H9 (cell line): ENCODE results near the gene PTGFRN. TPM values are rescaled to one million over a fixed set of nuclear protein-coding genes. Genes with fewer than 3 reads are reported as not detected.

Source experiments
- DNase-seq: peaks from one replicate; pipeline ENCODE4 v3.0.0-alpha.2; 2017
- H2AFZ ChIP-seq: one replicate; pipeline ENCODE4 v1.6.1; 2013; ENCODE audit warnings: mild to moderate bottlenecking, low read length, control low read depth, moderate library complexity
- H2AK5ac ChIP-seq: 2 replicates; pipeline ENCODE4 v1.6.1; 2013; ENCODE audit warnings: low read length, control low read depth, mixed read lengths; ENCODE audit not compliant: insufficient read length
- H2BK120ac ChIP-seq: one replicate; pipeline ENCODE4 v1.6.1; 2013; ENCODE audit warnings: low read depth, mild to moderate bottlenecking, low read length, control low read depth, inconsistent platforms; ENCODE audit not compliant: poor library complexity, severe bottlenecking
- H2BK12ac ChIP-seq: 2 replicates; pipeline ENCODE4 v1.6.1; 2013; ENCODE audit warnings: low read length, control low read depth, mixed read lengths, low read depth; ENCODE audit not compliant: insufficient read length
- H2BK15ac ChIP-seq: 2 replicates; pipeline ENCODE4 v1.6.1; 2013; ENCODE audit warnings: low read depth, low read length, control low read depth
- H2BK20ac ChIP-seq: one replicate; pipeline ENCODE4 v1.6.1; 2013; ENCODE audit warnings: low read depth, mild to moderate bottlenecking, low read length, control low read depth, inconsistent platforms; ENCODE audit not compliant: poor library complexity, severe bottlenecking
- H2BK5ac ChIP-seq: 2 replicates; pipeline ENCODE4 v1.6.1; 2013; ENCODE audit warnings: low read length, control low read depth, mixed read lengths; ENCODE audit not compliant: insufficient read length
- H3K14ac ChIP-seq: 2 replicates; pipeline ENCODE4 v1.6.1; 2013; ENCODE audit warnings: low read length, control low read depth; ENCODE audit not compliant: insufficient read depth
- H3K18ac ChIP-seq: 2 replicates; pipeline ENCODE4 v1.6.1; 2013; ENCODE audit warnings: low read depth, mild to moderate bottlenecking, mixed read lengths, low read length, control low read depth; ENCODE audit not compliant: insufficient read length
- H3K23ac ChIP-seq: 2 replicates; pipeline ENCODE4 v1.6.1; 2013; ENCODE audit warnings: low read length, control low read depth, mixed read lengths, low read depth; ENCODE audit not compliant: insufficient read length
- H3K23me2 ChIP-seq: 2 replicates; pipeline ENCODE4 v1.6.1; 2013; ENCODE audit warnings: low read depth, mild to moderate bottlenecking, mixed read lengths, low read length, control low read depth; ENCODE audit not compliant: insufficient read length, poor library complexity, severe bottlenecking
- H3K27ac ChIP-seq: 2 replicates; pipeline ENCODE4 v1.5.1; 2013; ENCODE audit warnings: low read length, control low read depth, mixed read lengths, low read depth; ENCODE audit not compliant: insufficient read length
- H3K27me3 ChIP-seq: 2 replicates; pipeline ENCODE4 v1.6.1; 2013; ENCODE audit warnings: low read length, control low read depth, inconsistent platforms; ENCODE audit not compliant: insufficient read depth
- H3K4ac ChIP-seq: 2 replicates; pipeline ENCODE4 v1.6.1; 2013; ENCODE audit warnings: low read depth, mild to moderate bottlenecking, control low read depth, inconsistent platforms, low read length, moderate library complexity
- H3K4me1 ChIP-seq: 2 replicates; pipeline ENCODE4 v1.6.1; 2013; ENCODE audit warnings: low read length, control low read depth, inconsistent platforms; ENCODE audit not compliant: insufficient read depth
- H3K4me2 ChIP-seq: 2 replicates; pipeline ENCODE4 v1.6.1; 2013; ENCODE audit warnings: low read length, control low read depth, mixed read lengths; ENCODE audit not compliant: insufficient read length, insufficient read depth
- H3K56ac ChIP-seq: 2 replicates; pipeline ENCODE4 v1.6.1; 2013; ENCODE audit warnings: low read depth, mild to moderate bottlenecking, mixed read lengths, low read length, control low read depth; ENCODE audit not compliant: insufficient read length
- H3K79me1 ChIP-seq: 2 replicates; pipeline ENCODE4 v1.6.1; 2013; ENCODE audit warnings: low read depth, mild to moderate bottlenecking, moderate library complexity, low read length, control low read depth, inconsistent platforms; ENCODE audit not compliant: insufficient read depth, poor library complexity, severe bottlenecking
- H3K79me2 ChIP-seq: 2 replicates; pipeline ENCODE4 v1.6.1; 2013; ENCODE audit warnings: low read length, control low read depth, inconsistent platforms; ENCODE audit not compliant: insufficient read depth
- H3K9ac ChIP-seq: 2 replicates; pipeline ENCODE4 v1.6.1; 2013; ENCODE audit warnings: low read length, control low read depth, mixed read lengths; ENCODE audit not compliant: insufficient read length; ENCODE audit errors: extremely low read depth
- H3K9me3 ChIP-seq: one replicate; pipeline ENCODE4 v1.6.1; 2013; ENCODE audit warnings: low read depth, low read length, inconsistent platforms; ENCODE audit not compliant: control insufficient read depth
- H3T11ph ChIP-seq: one replicate; pipeline ENCODE4 v1.6.1; 2013; ENCODE audit warnings: mild to moderate bottlenecking, low read length, control low read depth, inconsistent platforms
- H4K20me1 ChIP-seq: one replicate; pipeline ENCODE4 v1.6.1; 2013; ENCODE audit not compliant: control insufficient read depth, insufficient read length, insufficient read depth
- H4K5ac ChIP-seq: 2 replicates; pipeline ENCODE4 v1.6.1; 2013; ENCODE audit warnings: low read depth, mild to moderate bottlenecking, mixed read lengths, low read length, control low read depth; ENCODE audit not compliant: insufficient read length
- H4K8ac ChIP-seq: replicated peaks from 2 replicates; pipeline ENCODE4 v1.6.1; 2013; ENCODE audit warnings: low read length, control low read depth, mixed read lengths, low read depth; ENCODE audit not compliant: insufficient read length
- H4K91ac ChIP-seq: 2 replicates; pipeline ENCODE4 v1.6.1; 2013; ENCODE audit warnings: low read depth, mild to moderate bottlenecking, moderate library complexity, mixed read lengths, low read length, control low read depth; ENCODE audit not compliant: insufficient read length
- H3K27ac Mint-ChIP-seq, 3 experiments: 2 replicates in 2 of 3; 3 replicates in 1 of 3; pipeline ENCODE4 v1.8.0; 2020 to 2021; ENCODE audit warnings: mixed read lengths in 3 of 3, mild to moderate bottlenecking in 1 of 3, moderate library complexity in 1 of 3
- H3K27me3 Mint-ChIP-seq: 2 replicates; pipeline ENCODE4 v1.8.0; 2021; ENCODE audit warnings: low read depth, mild to moderate bottlenecking, moderate library complexity, mixed read lengths
- H3K36me3 Mint-ChIP-seq, 3 experiments: 2 replicates in 2 of 3; 3 replicates in 1 of 3; pipeline ENCODE4 v1.8.0; 2020 to 2021; ENCODE audit warnings: low read depth in 3 of 3, mixed read lengths in 3 of 3; ENCODE audit not compliant: insufficient read depth in 1 of 3
- H3K4me1 Mint-ChIP-seq, 2 experiments: 2 replicates each; pipeline ENCODE4 v1.8.0; 2020; ENCODE audit warnings: mixed read lengths in 2 of 2
- H3K4me3 Mint-ChIP-seq, 2 experiments: 2 replicates in 1 of 2; 3 replicates in 1 of 2; pipeline ENCODE4 v1.8.0; 2020 to 2021; ENCODE audit warnings: mild to moderate bottlenecking in 2 of 2, mixed read lengths in 2 of 2, moderate library complexity in 1 of 2
- H3K9me3 Mint-ChIP-seq, 2 experiments: 2 replicates in 1 of 2; 3 replicates in 1 of 2; pipeline ENCODE4 v1.8.0; 2020; ENCODE audit warnings: mild to moderate bottlenecking in 2 of 2, mixed read lengths in 2 of 2, moderate library complexity in 1 of 2
- CTCF ChIP-seq: fragments of 200-600 bp; sonication (generic); conservative IDR thresholded peaks from 3 replicates; pipeline ENCODE4 v1.8.0; 2021; ENCODE audit warnings: antibody characterized with exemption, mild to moderate bottlenecking
- WGBS: extraction: QIAGEN DNeasy Blood & Tissue Kit; methylation state at CpG from one replicate; pipeline ENCODE4 v1.1.7; 2013; ENCODE audit warnings: missing lambda C conversion rate, low lambda C conversion rate, mixed read lengths; ENCODE audit not compliant: insufficient read length; ENCODE audit errors: extremely low coverage; 5-methylcytosine and 5-hydroxymethylcytosine counted together
- total RNA-seq: library from RNA; stranded (reverse); gene quantifications from 2 replicates; pipeline ENCODE4 v1.2.1, GENCODE V29; 2021

Gene PTGFRN
- total RNA-seq, 1 experiment from 2014 or later, result 26.3 TPM

GRCh38 chr1:116908820-116909511, 750 bp upstream of the PTGFRN start:
- Histone ChIP-seq H3K9me3 (no peaks in the 10 kb centered on the region), H3K27ac (no peak overlapping the region), H4K91ac (no peak overlapping the region), H3K14ac (no peak overlapping the region), H3K4ac (no peak overlapping the region), H2AK5ac (no peak overlapping the region), H2AFZ (no peak overlapping the region), H3K79me1 (no peaks in the 10 kb centered on the region), H3K23ac (no peak overlapping the region), H4K20me1 (no peaks in the 10 kb centered on the region), H2BK15ac (no peak overlapping the region), H3K27me3 (no peaks in the 10 kb centered on the region), H3K4me1 (peaks cover 9% of the 10 kb centered on the region; the same call in 1 of the 2 replicates), H3K9ac (peak overlapping the region; percentile 1), H3K18ac (no peak overlapping the region), H4K8ac (no peak overlapping the region), H3K4me2 (peak overlapping the region; percentile 64), H2BK5ac (no peak overlapping the region), H3T11ph (no peak overlapping the region), H2BK12ac (no peak overlapping the region), H2BK120ac (no peak overlapping the region), H2BK20ac (no peak overlapping the region), H3K23me2 (peaks cover 5% of the 10 kb centered on the region), H3K79me2 (peaks cover 1% of the 10 kb centered on the region; the same call in 1 of the 2 replicates), H4K5ac (no peak overlapping the region), H3K56ac (no peak overlapping the region)
- DNase-seq, result no peak
- Mint-ChIP-seq H3K27ac (peak overlapping the region in 2 of 3 experiments; percentile 64 to 80; a peak in 3 of 7 replicates), H3K36me3 (no peaks in the 10 kb centered on the region; a peak in 2 of 7 replicates), H3K4me3 (peak overlapping the region; percentile 86 to 90), H3K27me3 (no peaks in the 10 kb centered on the region; the same call in 1 of the 2 replicates), H3K4me1 (peaks cover 17 to 20% of the 10 kb centered on the region in 2 experiments), H3K9me3 (no peaks in the 10 kb centered on the region)
- no CpG with 5 or more reads among the region's 13 CpGs for WGBS
- TF ChIP-seq CTCF, result no peak
